Fibroblast of lung (primary cell): Measurements from ENCODE around the gene KCNQ1OT1.

Experiments
- CTCF ChIP-seq, 2 donors: IDR thresholded peaks in 1 of 2; conservative IDR thresholded peaks in 1 of 2; 1 replicate in 1 of 2; 2 replicates in 1 of 2; pipeline ENCODE4 v1.5.1; 2011 to 2012; ENCODE audit warnings: low read length in 2 of 2, control low read depth in 1 of 2, inconsistent platforms in 1 of 2, low read depth in 1 of 2, mild to moderate bottlenecking in 1 of 2
- EZH2 ChIP-seq: IDR thresholded peaks from 2 replicates; pipeline ENCODE4 v1.5.1; 2012; ENCODE audit warnings: low read length, control low read depth, mild to moderate bottlenecking; ENCODE audit errors: missing control alignments

DNA sequence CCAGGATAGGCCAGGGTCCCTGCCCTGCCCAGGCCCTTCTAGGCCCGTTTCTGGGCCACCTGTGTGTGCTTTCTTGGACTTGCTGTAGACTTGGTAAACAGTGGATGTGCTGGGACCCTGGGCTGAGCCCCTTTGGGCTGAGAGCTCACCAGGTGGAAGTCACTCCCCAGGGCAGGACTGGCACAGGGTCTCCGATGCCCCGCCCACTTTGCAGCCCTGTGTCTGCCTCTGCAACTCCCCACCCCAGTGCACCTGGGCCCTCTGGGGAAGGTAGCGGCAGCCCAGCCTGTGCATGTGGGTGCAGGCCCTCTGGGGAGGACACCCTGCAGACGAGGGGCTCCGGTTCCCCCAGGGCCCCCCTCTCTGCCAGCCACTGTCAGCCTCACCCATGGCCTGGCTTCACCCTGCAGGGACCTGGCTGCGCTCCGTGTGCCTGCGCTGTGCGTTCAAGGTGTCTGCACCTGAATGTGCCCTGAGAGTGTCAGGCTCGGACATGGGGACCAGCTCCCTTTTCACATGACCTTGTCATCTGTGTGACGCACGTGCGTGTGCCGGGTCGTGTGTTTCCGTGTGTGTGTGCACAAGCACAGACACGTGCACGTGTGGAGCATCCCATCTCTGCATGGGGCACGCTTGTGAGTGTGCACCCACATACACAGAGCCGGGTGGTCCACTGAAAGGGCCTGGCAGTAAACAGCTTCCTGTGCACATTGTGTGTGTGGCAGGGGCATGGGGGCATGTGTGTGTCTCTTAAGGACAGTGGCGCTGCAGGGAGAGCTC, 118.5 kb downstream of the KCNQ1OT1 start:
- no peak for TF ChIP-seq CTCF (conservative IDR thresholded peaks at IDR 0.05 in 1 of 2, IDR thresholded peaks at IDR 0.05 in 1 of 2; ENCODE audit: low read depth in 1 of 2, low read length in 2 of 2)
- no peak for TF ChIP-seq EZH2
